Astrocyte (in vitro differentiated cells and primary cell): ENCODE data around the gene TCF3. TPM values are rescaled to one million over a fixed set of nuclear protein-coding genes. Genes with fewer than 3 reads are reported as not detected.

ENCODE experiments used
- DNase-seq: peaks from one replicate; pipeline ENCODE4 v3.0.0-alpha.2; 2010; ENCODE audit warnings: low read depth
- FAIRE-seq: peaks from 2 replicates; lab custom pipeline; 2011; peaks lifted over from hg19 to GRCh38; lab: Jason Lieb, UNC
- H2AFZ ChIP-seq: 2 replicates; pipeline ENCODE4 v1.6.0; 2012; ENCODE audit warnings: low read depth, low read length, inconsistent platforms
- H3K27ac ChIP-seq: 2 replicates; pipeline ENCODE4 v1.5.1; 2011; ENCODE audit warnings: low read depth, low read length, inconsistent platforms
- H3K27me3 ChIP-seq: 2 replicates; pipeline ENCODE4 v1.6.0; 2011; ENCODE audit warnings: low read length, inconsistent platforms; ENCODE audit not compliant: insufficient read depth
- H3K36me3 ChIP-seq: 2 replicates; pipeline ENCODE4 v1.5.1; 2011; ENCODE audit warnings: low read length, inconsistent platforms; ENCODE audit not compliant: insufficient read depth
- H3K4me1 ChIP-seq: 2 replicates; pipeline ENCODE4 v1.5.1; 2011; ENCODE audit warnings: low read length, inconsistent platforms; ENCODE audit not compliant: insufficient read depth
- H3K4me2 ChIP-seq: 2 replicates; pipeline ENCODE4 v1.6.0; 2012; ENCODE audit warnings: low read length, inconsistent platforms
- H3K4me3 ChIP-seq: 2 replicates; pipeline ENCODE4 v1.5.1; 2011; ENCODE audit warnings: low read depth, mild to moderate bottlenecking, low read length, inconsistent platforms; ENCODE audit not compliant: insufficient read depth
- H3K79me2 ChIP-seq: 2 replicates; pipeline ENCODE4 v1.6.0; 2012; ENCODE audit warnings: mild to moderate bottlenecking, low read length, inconsistent platforms; ENCODE audit not compliant: insufficient read depth
- H3K9ac ChIP-seq: 2 replicates; pipeline ENCODE4 v1.6.0; 2012; ENCODE audit warnings: mild to moderate bottlenecking, low read length, inconsistent platforms
- H3K9me3 ChIP-seq: 2 replicates; pipeline ENCODE4 v1.5.1; 2012; ENCODE audit warnings: low read depth, mild to moderate bottlenecking, low read length, inconsistent platforms; ENCODE audit not compliant: insufficient read depth
- H4K20me1 ChIP-seq: 2 replicates; pipeline ENCODE4 v1.6.0; 2012; ENCODE audit warnings: low read length, inconsistent platforms; ENCODE audit not compliant: insufficient read depth
- H3K27ac Mint-ChIP-seq: one replicate; pipeline ENCODE4 v1.8.0; 2021; ENCODE audit warnings: mild to moderate bottlenecking, mixed read lengths; ENCODE audit not compliant: unreplicated experiment
- H3K27me3 Mint-ChIP-seq: one replicate; pipeline ENCODE4 v1.8.0; 2021; ENCODE audit warnings: low read depth, mixed read lengths; ENCODE audit not compliant: unreplicated experiment
- H3K36me3 Mint-ChIP-seq: one replicate; pipeline ENCODE4 v1.8.0; 2021; ENCODE audit warnings: low read depth, mixed read lengths; ENCODE audit not compliant: unreplicated experiment
- H3K4me1 Mint-ChIP-seq: one replicate; pipeline ENCODE4 v1.8.0; 2021; ENCODE audit warnings: low read depth, mixed read lengths; ENCODE audit not compliant: unreplicated experiment
- H3K4me3 Mint-ChIP-seq: one replicate; pipeline ENCODE4 v1.8.0; 2021; ENCODE audit warnings: mild to moderate bottlenecking, moderate library complexity, mixed read lengths; ENCODE audit not compliant: unreplicated experiment
- H3K9me3 Mint-ChIP-seq: one replicate; pipeline ENCODE4 v1.8.0; 2021; ENCODE audit warnings: mild to moderate bottlenecking, mixed read lengths; ENCODE audit not compliant: unreplicated experiment
- EZH2 ChIP-seq: IDR thresholded peaks from 2 replicates; pipeline ENCODE4 v1.6.1; 2012; ENCODE audit warnings: mild to moderate bottlenecking, low read length, inconsistent platforms; ENCODE audit not compliant: insufficient read depth
- total RNA-seq: library from RNA; stranded (reverse); gene quantifications from 2 replicates; pipeline ENCODE4 v1.2.1, GENCODE V29; 2021
- TF ChIP-seq, protein P1 (sequence below): IDR thresholded peaks from 2 replicates; pipeline ENCODE4 v1.5.1; 2011; ENCODE audit warnings: low read depth, mild to moderate bottlenecking, inconsistent platforms, low read length, moderate library complexity; ENCODE audit not compliant: insufficient read depth

The TCF3 gene
- total RNA-seq, 1 donor from 2014 or later: 173 TPM

DNA sequence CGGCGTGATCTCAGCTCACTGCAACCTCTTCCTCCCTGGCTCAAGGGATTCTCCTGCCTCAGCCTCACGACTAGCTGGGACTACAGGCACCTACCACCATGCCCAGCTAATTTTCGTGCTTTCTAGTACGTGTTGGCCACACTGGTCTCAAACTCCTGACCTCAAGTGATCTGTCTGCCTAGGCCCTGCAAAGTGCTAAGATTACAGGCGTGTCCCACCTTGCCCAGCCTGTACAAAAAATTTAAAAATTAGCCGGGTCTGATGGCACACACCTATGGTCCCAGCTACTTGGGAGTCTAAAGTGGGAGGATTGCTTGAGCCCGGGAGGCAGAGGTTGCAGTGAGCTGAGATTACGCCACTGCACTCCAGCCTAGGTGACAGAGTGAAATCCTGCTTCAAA lies 79.6 kb downstream of the TCF3 start:
- Histone ChIP-seq H3K79me2 (no peaks in the 10 kb centered on the region), H3K4me1 (no peaks in the 10 kb centered on the region), H2AFZ (no peak overlapping the region), H3K9me3 (no peaks in the 10 kb centered on the region), H3K27ac (no peak overlapping the region), H3K9ac (no peak overlapping the region), H3K4me2 (no peak overlapping the region), H3K36me3 (no peaks in the 10 kb centered on the region), H3K4me3 (no peak overlapping the region), H3K27me3 (no peaks in the 10 kb centered on the region), H4K20me1 (peaks cover 16% of the 10 kb centered on the region)
- H3K27me3 Mint-ChIP-seq: peaks cover 5% of the 10 kb centered on the region
- no peaks in the 10 kb centered on the region for H3K4me1 Mint-ChIP-seq
- no peak for TF ChIP-seq EZH2
- TF ChIP-seq, protein P1, sequence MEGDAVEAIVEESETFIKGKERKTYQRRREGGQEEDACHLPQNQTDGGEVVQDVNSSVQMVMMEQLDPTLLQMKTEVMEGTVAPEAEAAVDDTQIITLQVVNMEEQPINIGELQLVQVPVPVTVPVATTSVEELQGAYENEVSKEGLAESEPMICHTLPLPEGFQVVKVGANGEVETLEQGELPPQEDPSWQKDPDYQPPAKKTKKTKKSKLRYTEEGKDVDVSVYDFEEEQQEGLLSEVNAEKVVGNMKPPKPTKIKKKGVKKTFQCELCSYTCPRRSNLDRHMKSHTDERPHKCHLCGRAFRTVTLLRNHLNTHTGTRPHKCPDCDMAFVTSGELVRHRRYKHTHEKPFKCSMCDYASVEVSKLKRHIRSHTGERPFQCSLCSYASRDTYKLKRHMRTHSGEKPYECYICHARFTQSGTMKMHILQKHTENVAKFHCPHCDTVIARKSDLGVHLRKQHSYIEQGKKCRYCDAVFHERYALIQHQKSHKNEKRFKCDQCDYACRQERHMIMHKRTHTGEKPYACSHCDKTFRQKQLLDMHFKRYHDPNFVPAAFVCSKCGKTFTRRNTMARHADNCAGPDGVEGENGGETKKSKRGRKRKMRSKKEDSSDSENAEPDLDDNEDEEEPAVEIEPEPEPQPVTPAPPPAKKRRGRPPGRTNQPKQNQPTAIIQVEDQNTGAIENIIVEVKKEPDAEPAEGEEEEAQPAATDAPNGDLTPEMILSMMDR: no peak
- no peak overlapping the region for H3K4me3 Mint-ChIP-seq
- no peak overlapping the region for H3K27ac Mint-ChIP-seq
- peaks cover 2% of the 10 kb centered on the region for H3K36me3 Mint-ChIP-seq
- no peak for FAIRE-seq
- DNase-seq: no peak
- H3K9me3 Mint-ChIP-seq: no peaks in the 10 kb centered on the region

DNA sequence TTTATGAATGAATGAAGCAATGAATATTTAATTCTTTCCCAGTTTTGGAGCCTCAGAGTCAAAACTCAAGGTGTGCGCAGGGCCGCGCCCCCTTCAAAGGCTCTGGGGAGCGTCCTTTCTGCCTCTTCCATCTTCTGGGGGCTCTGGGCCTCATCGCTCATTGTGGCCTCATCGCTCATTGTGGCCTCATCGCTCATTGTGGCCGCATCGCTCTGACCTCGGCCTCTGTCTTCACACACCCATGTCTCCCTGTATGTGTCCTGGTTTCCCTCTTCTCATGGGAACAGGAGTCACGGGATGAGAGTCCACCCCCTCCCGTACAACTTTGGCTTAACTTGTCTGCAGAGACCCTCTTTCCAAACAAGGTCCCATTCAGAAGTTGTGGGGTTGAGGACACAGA lies 81.1 kb downstream of the TCF3 start:
- H3K4me3 ChIP-seq: no peak overlapping the region
- Mint-ChIP-seq H3K36me3 (peaks cover 2% of the 10 kb centered on the region), H3K27ac (peak overlapping the region; percentile 50), H3K4me3 (peak overlapping the region; percentile 27), H3K4me1 (no peaks in the 10 kb centered on the region), H3K27me3 (peaks cover 5% of the 10 kb centered on the region), H3K9me3 (no peaks in the 10 kb centered on the region)
- H4K20me1 ChIP-seq: peaks cover 11% of the 10 kb centered on the region
- no peaks in the 10 kb centered on the region for H3K9me3 ChIP-seq
- H2AFZ ChIP-seq: no peak overlapping the region
- H3K4me1 ChIP-seq: no peaks in the 10 kb centered on the region
- no peaks in the 10 kb centered on the region for H3K27me3 ChIP-seq
- no peak overlapping the region for H3K27ac ChIP-seq
- H3K4me2 ChIP-seq: no peak overlapping the region
- H3K79me2 ChIP-seq: peaks cover 11% of the 10 kb centered on the region
- H3K36me3 ChIP-seq: no peaks in the 10 kb centered on the region
- no peak for TF ChIP-seq EZH2
- TF ChIP-seq, protein P1: no peak
- FAIRE-seq (no peak), DNase-seq (no peak)
- H3K9ac ChIP-seq: no peak overlapping the region

DNA sequence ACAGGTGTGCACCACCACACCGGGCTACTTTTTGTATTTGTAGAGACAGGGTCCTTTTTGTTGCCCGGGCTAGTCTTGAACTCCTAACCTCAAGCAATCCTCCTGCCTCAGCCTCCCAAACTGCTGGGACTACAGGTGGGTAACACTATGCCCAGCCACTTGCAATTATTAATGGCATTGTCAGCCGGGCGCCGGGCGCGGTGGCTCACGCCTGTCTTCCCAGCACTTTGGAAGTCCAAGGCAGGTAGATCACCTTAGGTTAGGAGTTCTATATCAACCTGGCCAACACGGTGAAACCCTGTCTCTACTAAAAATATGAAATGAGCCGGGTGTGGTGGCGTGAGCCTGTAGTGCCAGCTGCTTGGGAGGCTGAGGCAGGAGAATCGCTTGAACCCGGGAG lies 81.6 kb downstream of the TCF3 start:
- Histone ChIP-seq H3K79me2 (peaks cover 16% of the 10 kb centered on the region), H2AFZ (no peak overlapping the region), H3K9ac (no peak overlapping the region), H3K36me3 (no peaks in the 10 kb centered on the region), H3K27ac (no peak overlapping the region), H3K9me3 (no peaks in the 10 kb centered on the region), H3K27me3 (no peaks in the 10 kb centered on the region), H3K4me1 (peaks cover 5% of the 10 kb centered on the region), H3K4me2 (no peak overlapping the region), H3K4me3 (no peak overlapping the region), H4K20me1 (peaks cover 12% of the 10 kb centered on the region)
- H3K9me3 Mint-ChIP-seq: no peaks in the 10 kb centered on the region
- DNase-seq (no peak), FAIRE-seq (no peak)
- no peak overlapping the region for H3K4me3 Mint-ChIP-seq
- H3K27ac Mint-ChIP-seq: no peak overlapping the region
- H3K27me3 Mint-ChIP-seq: peaks cover 5% of the 10 kb centered on the region
- TF ChIP-seq, protein P1: no peak
- TF ChIP-seq EZH2: no peak
- H3K4me1 Mint-ChIP-seq: no peaks in the 10 kb centered on the region
- peaks cover 1% of the 10 kb centered on the region for H3K36me3 Mint-ChIP-seq
